GM19025 (cell line): ENCODE measurements around the gene SLX4.
"Not testable (repeated sequence)": the region's sequence is repeated elsewhere in the genome, so short reads cannot be mapped to it uniquely, and the experiment has no call there.

Source experiments
- ATAC-seq: cut with Tn5 transposase; IDR thresholded peaks from one replicate; pipeline ENCODE4 v1.9.1; 2021; ENCODE audit warnings: mild to moderate bottlenecking, low read depth, moderate library complexity; ENCODE audit not compliant: unreplicated experiment

Gene SLX4, protein sequence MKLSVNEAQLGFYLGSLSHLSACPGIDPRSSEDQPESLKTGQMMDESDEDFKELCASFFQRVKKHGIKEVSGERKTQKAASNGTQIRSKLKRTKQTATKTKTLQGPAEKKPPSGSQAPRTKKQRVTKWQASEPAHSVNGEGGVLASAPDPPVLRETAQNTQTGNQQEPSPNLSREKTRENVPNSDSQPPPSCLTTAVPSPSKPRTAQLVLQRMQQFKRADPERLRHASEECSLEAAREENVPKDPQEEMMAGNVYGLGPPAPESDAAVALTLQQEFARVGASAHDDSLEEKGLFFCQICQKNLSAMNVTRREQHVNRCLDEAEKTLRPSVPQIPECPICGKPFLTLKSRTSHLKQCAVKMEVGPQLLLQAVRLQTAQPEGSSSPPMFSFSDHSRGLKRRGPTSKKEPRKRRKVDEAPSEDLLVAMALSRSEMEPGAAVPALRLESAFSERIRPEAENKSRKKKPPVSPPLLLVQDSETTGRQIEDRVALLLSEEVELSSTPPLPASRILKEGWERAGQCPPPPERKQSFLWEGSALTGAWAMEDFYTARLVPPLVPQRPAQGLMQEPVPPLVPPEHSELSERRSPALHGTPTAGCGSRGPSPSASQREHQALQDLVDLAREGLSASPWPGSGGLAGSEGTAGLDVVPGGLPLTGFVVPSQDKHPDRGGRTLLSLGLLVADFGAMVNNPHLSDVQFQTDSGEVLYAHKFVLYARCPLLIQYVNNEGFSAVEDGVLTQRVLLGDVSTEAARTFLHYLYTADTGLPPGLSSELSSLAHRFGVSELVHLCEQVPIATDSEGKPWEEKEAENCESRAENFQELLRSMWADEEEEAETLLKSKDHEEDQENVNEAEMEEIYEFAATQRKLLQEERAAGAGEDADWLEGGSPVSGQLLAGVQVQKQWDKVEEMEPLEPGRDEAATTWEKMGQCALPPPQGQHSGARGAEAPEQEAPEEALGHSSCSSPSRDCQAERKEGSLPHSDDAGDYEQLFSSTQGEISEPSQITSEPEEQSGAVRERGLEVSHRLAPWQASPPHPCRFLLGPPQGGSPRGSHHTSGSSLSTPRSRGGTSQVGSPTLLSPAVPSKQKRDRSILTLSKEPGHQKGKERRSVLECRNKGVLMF (N-terminal part only)

DNA sequence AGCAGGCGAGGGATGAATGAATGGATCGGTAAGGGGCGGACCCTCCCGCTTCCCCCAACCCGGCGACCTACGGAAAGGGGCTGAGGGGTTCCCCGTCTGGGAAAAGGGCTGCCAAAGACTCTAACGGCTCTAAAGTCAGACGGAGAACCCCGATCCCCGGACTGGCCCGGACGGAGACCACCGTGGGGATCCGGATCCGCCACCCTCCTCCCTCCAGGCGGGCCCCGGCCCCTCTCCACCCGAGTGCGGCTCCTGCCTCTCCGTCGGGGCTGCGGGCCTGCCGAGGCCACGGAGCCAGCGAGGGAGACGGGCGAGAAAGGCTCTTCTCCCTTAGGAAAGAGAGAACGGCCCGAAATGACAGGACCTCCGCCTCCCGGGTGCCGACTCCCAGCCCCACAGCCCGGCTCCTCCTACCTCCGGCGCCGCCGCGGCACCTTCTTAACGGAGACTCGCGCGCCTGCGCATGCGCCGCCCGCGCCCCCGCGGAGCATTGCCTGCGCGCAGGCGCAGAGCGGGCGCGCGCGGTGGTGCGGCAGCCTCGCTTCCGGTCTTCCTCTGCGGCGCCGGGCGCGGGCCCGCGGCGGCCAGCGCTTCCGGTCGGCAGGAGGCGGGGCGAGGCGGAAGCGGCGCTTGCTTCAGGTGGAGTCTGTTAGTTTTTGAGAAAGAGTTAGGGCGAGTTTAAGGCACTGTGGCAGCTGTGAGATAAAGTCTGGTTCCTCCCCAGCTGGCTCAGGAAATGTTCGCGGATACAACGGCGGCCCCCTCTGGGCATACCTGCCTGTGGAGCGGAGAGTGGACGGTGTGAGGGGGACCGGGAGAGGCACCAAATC, at the start of gene SLX4:
TSS of gene SLX4 (minus strand) at position 461 of the 830 bp plus-strand sequence. CDS start 2,642 bp downstream, outside the sequence.
- peak; percentile 83 for ATAC-seq

DNA sequence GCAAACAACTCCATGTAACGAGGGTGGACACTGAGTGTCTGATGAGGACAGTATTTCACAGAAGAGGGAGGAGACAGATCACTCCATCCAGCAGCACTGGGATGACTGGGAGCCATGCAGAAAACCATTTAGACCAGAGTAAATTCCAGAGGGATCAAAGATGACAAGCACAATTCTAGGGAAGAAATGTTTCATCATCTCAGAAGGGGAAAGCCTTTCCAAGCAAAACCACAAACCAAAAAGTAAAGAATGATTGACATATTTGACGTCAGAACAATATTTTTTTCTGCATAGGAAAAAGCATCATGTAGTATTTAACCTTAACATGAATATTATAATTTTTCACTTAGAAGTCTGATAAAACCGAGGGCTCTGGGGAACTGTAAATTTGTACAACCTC, 47.8 kb upstream of the SLX4 start:
- ATAC-seq: no peak

DNA sequence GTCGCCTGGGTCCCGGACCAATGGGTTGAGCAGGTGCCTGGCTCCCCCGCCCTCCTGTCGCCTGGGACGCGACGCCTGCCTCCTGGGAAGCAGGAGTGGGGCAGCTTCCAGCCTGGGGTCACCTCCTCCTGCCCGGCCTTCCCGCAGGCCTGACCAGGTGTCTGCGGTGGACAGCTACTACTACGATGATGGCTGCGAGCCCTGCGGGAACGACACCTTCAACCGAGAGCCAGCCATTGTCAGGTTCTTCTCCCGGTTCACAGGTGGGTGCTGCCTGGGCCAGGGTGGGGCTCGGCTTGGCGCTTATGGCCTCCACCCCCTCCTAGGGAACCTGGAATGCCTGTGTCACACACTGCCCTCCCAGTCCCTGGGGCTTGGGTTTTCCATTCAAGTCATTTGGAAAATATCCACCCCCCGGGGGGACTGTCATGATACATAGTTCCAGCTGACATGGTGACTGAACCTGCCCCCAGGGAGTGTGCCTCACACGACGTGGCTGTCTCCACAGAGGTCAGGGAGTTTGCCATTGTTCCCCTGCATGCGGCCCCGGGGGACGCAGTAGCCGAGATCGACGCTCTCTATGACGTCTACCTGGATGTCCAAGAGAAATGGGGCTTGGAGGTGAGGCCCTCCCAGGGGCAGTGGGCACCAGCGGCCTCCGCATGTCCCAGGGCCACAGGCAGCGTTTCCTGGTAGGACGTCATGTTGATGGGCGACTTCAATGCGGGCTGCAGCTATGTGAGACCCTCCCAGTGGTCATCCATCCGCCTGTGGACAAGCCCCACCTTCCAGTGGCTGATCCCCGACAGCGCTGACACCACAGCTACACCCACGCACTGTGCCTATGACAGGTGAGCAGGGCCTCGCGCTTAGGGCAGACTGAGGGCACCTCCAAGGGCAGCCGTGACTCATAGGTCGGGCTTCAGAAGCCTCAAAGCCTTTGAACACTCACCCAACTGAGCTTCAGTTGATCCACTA, 45.4 kb upstream of the SLX4 start:
- ATAC-seq: no peak

DNA sequence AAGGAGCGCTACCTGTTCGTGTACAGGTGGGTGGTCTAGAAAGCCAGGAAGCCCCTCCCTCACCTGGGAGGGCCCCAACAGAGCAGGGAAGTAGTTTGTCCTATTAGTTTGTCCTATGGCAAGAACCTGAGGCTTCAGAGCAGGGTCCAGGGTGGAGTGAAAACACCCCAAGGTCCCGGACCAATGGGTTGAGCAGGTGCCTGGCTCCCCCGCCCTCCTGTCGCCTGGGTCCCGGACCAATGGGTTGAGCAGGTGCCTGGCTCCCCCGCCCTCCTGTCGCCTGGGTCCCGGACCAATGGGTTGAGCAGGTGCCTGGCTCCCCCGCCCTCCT, 44.7 kb upstream of the SLX4 start:
- ATAC-seq: not testable (repeated sequence)

DNA sequence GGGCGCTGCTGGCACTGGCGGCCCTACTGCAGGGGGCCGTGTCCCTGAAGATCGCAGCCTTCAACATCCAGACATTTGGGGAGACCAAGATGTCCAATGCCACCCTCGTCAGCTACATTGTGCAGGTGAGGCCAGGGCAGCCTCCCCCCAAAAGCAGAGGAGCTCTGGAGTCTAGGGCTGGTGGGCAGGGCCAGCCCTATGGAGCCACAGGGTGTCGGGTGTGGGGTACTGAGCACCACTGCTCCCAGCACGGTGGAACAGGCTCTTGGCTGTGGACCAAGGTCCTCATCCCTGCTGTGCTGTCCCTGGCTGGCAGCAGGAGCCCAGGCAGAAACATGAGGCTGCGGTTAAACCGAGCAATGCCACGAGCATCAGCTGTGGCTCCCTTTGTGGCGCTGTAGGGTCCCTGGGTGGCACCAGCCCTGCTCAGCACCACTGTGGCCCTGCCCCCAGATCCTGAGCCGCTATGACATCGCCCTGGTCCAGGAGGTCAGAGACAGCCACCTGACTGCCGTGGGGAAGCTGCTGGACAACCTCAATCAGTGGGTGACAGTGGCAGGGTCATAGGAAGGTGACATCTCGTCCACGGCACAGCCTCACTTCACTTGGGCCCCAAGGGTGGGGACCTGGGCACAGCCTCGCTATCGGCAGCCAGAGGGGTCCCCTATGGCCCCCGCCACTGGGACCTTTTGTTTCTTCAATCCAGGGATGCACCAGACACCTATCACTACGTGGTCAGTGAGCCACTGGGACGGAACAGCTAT, 44.2 kb upstream of the SLX4 start:
- ATAC-seq: no peak

DNA sequence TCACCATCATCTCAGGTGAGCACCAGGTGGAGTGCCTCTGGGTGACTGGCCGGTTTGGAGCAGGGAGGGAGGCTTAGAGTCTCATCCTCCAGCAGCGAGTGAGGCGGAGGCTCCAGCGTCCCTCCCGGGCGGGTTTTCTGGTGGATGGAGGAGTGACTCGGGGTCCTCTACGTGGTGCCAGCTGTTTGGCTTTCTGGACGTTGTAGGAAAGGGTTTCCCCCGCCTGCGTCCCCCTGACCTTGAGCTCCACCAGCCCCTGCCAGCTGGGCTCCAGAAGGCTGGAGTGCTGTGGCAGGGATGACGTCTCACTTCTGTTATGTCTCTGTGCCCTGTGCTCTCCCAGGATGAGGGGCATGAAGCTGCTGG, 43.6 kb upstream of the SLX4 start:
- no peak for ATAC-seq

DNA sequence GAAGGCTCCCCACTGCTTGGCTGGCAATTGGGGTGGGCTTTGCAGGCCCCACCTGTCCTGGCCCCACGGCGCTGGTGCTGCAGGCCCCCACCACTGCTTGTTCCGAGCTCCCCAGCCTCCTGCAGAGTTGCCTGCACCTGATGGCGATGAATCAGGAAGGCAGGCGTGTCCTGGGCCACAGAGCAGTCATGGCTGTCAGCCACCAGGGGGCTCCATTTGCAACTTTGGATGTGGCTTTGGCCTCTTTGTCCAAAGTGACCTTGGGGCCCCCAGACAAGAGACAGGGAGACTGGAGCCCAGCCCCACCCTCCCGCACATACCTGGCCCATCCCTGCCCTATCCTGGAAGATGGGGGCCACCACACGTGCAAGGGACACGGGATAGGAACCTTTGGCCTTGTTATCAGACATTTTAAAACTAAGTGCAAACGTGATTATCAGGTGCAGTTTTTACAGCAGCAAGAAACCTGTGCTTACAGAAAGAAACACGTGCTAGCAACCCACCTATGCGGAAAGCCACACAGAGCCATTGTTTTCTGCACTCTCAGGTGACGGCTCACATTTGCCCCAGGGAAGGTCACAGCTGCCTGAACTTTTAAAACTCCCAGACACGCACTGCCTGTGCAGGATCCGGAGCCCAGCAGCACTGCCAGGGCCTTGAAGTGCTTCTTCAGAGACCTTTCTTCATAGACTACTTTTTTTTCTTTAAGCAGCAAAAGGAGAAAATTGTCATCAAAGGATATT, 43.0 kb upstream of the SLX4 start, which contains the start of gene DNASE1:
TSS of gene DNASE1 (plus strand) at position 443 of the 743 bp plus-strand sequence. CDS start 683 bp downstream, outside the sequence.
- no peak for ATAC-seq

DNA sequence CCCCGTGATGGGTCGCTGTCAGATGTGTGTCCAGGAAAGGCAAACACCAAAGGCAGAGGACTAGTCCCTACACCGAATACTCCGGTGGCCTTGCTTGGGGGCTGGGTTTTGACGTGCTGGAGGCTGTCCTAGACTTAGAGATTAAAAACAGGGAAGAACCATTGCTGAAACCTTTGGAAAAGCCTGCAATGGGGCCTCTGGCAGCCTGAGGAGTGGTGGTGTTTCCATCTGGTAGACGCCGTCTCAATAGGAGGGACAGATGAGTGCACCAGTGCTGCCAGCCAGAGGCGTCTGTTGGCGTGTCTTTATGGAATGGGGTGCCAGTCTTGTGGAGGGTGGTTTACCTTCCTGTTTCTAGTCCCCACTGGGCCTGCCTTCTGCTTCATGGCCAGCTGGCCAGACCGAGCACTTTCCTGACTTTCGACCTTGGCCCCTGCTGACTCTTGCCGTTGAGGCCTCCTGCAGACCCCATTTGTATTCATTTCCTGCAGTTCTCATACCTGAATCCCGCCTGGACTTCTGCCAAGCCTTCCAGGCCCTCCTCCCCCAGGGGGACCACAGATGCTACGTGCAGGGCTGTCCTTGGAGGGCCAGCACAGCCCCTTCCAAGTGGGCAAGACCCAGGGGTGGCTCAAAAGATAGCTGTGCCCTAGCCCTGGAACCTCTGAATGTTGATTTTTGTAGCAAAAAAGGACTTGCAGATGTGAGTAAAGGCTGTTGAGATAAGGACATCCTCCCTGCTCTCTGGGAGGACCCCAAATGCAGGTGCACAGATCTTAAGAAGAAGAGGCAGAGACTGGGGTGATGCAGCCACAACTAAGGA, 41.2 kb upstream of the SLX4 start:
- no peak for ATAC-seq

DNA sequence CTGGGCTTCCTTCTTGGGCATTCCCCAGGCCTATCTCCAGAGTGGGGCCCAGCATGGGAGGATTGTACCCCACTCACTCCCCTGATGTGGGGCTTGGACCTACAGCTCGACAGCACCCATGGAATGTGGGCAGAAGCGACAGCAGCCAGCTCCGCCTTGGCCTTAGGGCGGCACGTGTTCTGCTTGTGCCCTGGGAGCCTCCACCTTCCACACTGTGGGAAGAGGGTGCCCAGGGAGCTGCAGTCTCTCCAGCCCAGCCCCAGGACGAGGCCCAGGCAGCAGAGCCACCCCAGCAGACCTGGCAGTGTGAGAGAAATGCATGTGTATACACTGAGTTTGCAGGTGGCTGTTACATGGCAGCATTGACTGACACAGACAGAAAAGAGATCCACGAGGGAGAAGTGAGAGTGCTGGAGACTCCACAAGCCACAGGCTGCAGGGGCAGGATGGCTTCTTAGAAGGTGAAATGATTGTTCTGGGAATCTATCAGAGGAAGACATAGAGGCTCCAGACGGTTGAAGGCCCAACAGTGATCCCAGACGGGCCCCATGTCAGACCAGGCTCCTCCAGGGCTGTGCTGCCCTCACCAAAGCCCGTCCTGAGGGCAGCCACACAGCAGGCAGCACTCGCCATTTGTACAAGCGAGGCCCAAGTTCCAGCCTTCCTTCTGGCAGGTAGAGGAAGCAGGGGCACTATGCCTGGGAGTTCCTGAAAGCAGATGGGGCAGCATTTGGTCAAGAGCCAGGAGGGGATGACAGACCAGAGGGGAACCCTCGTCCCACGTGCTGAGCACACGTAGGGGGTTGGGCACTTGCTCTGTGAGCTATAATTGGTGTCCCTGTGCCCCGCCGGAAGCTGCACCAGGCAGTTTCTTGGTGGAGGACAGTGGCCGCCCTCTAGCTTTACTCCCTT, 40.3 kb upstream of the SLX4 start:
- ATAC-seq: no peak

DNA sequence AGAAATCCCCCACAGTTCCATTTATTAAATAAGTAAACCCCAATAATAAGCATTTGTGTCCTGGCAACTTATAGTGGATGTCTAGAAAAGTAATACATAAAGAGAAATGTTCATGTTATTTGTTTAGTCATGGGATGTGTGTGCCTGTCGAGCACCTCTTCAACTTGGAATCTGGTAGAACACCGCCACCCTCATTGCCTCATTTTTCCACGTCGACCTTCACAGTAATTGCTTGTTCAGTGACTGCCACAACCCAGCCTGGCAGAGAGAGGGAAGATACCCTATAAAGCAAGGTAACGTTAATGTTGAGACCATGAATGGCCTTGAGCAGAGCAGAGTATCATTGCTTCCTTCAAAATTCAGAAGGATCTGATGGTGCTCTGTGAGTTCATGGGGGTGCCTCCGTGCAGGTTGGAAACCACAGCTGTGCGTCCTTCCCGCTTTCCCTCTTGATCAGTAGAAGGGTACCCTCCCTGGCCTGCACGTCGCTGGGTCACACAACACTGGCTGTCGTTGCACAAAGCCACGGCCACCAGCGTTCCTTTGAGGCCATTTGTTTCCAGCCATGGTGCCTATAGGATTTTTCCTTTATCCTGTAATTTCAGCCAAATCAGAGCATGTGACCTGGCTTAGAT, 39.3 kb upstream of the SLX4 start:
- no peak for ATAC-seq

DNA sequence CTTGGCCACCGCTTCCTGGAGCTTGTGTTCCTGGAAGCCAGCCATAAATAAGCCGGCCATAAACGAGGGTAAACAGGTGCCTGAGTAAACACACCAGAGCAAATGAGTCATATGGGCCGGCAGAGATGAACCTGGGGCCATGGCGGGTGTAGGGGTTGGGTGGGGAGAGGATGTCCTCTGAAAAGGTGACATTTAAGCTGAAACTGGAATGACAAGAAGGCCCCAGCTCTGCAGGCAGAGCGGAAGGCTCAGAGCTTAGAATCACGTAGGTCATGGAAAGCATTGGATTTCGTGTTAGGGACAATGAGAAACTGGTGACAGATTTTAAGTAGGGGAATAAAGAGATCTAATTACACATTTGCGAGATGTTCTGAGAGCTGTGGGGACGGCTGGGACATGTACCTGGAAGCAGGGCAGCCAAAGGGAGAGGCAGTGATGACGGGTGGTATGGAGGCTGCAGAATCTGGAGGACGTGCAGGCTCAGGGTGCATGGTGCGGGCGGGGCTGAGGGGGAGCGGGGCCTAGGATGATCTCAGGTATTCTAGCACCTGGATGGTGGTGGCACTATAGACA, 35.0 kb upstream of the SLX4 start:
- no peak for ATAC-seq

DNA sequence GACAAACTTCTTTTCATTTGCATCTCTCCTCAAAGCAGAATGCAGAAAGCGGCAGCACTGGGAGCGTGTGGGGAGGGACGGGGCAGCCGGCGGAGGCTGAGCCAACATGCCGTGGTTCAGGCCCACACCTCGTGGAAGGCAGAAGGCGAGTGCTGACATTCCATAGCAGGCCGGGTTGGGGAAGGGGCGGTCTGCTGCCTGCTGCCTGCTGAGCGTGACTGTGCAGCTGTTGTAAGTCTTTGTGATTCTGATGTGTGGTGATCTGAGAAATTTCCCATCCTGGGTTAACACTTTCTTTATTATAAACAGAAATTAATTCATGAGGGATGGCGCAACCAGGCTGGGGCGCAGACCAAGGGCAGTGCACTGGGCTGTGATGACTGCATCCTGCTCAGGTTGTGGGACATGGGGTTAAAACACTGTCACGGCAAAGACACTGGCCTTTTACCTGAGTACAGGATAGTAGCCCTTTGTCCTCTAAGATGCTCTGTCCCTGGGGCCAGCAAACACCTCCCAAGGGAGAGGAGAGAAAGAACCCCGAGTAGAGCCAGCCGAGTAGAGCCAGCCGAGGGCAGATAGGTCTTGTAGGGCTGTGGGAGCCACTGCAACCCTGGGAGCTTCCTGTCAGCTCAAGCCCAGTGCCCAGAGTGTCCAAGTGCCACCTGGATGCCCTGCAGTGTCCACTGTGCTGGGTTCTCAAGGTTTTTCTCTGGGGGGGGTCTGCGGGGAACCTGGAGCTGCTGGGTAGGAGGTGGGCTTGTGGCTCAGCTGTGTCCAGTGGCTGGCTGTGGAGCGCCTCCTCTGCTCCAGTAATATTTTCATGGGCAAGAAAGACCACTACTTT, 34.3 kb upstream of the SLX4 start:
- no peak for ATAC-seq

DNA sequence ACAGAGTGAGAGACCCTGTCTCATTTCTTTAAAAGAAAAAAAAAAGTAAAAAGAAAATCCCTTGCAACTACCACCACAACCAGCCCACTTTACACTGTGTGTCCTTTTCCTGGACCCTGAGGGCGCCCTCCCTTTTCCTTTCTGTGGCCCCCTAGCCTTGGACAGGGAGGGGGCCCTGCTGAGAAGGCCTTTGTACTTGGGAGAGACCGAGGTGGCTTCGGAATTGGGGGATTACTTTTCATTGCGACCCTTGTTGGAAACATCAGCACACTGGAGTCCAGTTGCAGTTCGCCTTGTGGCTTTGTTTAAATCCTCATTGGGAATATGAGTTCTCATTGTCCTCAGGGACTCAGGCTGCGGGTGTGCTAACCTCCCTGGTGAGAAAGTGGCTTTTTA, 33.7 kb upstream of the SLX4 start:
- ATAC-seq: no peak

DNA sequence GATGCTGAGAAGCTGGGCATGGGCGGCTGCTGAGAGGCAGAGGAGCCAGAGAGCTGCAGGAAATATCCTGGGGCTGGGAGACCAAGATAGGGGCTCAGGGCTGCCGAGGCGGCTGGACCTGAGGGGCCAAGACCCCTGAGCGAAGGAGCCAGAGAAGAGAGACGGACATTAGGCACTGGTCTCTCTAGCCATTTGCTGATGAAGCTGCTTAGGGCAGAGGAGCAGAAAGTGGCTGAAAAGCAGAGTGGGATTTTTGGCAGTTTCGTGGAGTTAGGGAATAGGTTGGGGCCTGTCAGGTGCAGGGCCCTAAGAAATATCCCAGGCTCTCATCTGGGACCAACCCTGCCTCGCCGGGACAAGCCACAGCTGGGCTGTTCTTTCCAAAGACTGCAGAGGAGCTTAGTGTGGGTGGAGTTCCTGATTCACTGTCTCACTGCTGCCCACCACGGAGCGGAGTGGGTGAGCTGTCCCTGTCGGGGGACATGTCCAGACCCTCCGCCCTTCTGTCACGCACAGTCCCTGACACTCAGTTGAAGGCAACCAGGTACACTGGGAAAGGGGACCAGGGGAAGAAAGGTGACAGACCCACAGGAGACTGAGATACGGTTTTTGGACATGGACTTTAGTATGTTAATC, 31.8 kb upstream of the SLX4 start:
- no peak for ATAC-seq
